Measurements from ENCODE around the gene BUD13. TPM values are rescaled to one million over a fixed set of nuclear protein-coding genes. Genes with fewer than 3 reads are reported as not detected.
A peak's percentile ranks its signal among the peaks of the same experiment; 100 is the strongest.

The BUD13 gene
- total and polyA plus RNA-seq, 9 of the 15 experiments (the other 6 are each of a cell fraction or from before 2014, with no cell fraction given), result 9.5 to 34.1 (median 27.1) TPM

DNA sequence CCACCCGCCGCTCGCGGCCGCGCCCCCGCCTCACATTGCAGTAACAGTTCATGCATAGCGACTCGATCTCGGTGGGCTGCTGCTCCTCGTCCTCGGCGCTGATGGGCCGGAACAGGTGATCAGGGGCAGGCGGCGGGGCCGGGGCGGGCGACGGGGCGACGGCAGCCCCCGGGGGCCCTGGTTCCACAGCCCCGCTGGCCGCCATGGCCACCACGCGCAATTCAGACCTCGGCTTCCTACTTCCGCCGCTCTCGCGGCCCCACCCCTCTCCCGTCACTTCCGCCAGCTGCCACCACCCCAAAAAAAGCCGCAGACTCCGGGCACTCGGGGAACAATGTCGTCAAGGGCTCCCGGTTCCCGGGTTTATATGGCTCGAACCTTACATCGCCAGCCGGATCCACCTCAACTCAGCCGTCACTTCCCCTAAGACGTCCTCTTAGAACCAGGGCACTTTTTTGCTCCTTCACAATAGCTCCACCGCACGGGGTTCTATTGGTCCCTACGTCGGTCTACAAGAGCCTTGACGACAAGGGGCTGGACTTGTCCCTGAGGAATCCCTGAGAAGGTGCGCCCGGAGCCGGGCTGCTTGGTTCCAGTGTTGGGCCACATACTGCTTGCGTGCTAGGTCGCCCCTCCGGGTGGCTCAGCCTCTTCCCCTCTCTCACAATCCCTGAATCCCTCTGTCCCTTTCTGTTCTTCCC lies 15.1 kb upstream of the BUD13 start, which contains the start of gene ZPR1 (continued):
- TF ChIP-seq SIN3A (IDR thresholded peaks at IDR 0.05; ENCODE audit: borderline replicate concordance in 2 of 2, control insufficient read depth in 1 of 2, low read depth in 2 of 2, low read length in 2 of 2), result peak; percentile 96
- no peak for TF ChIP-seq U2AF1 (optimal IDR thresholded peaks at IDR 0.05; ENCODE audit: low read depth, low read length)
- TF ChIP-seq ZNF551 (CRISPR knock-in tag; IDR thresholded peaks at IDR 0.05), result no peak
- TF ChIP-seq CC2D1A (IDR thresholded peaks at IDR 0.05), result 0 out of 2 replicates have a peak, but pooled peaks have one; percentile 18
- no peak for TF ChIP-seq CHD1 (IDR thresholded peaks at IDR 0.05; ENCODE audit: low read length)
- TF ChIP-seq EP300 (IDR thresholded peaks at IDR 0.05; ENCODE audit: low read length), result no peak
- no peak for TF ChIP-seq RBM17 (IDR thresholded peaks at IDR 0.05; ENCODE audit: borderline replicate concordance, low read depth, low read length)
- no peak for TF ChIP-seq ZSCAN29 (IDR thresholded peaks at IDR 0.05)
- TF ChIP-seq, protein P1, sequence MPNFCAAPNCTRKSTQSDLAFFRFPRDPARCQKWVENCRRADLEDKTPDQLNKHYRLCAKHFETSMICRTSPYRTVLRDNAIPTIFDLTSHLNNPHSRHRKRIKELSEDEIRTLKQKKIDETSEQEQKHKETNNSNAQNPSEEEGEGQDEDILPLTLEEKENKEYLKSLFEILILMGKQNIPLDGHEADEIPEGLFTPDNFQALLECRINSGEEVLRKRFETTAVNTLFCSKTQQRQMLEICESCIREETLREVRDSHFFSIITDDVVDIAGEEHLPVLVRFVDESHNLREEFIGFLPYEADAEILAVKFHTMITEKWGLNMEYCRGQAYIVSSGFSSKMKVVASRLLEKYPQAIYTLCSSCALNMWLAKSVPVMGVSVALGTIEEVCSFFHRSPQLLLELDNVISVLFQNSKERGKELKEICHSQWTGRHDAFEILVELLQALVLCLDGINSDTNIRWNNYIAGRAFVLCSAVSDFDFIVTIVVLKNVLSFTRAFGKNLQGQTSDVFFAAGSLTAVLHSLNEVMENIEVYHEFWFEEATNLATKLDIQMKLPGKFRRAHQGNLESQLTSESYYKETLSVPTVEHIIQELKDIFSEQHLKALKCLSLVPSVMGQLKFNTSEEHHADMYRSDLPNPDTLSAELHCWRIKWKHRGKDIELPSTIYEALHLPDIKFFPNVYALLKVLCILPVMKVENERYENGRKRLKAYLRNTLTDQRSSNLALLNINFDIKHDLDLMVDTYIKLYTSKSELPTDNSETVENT (CRISPR knock-in tag; IDR thresholded peaks at IDR 0.05), result no peak
- TF ChIP-seq, protein P2, sequence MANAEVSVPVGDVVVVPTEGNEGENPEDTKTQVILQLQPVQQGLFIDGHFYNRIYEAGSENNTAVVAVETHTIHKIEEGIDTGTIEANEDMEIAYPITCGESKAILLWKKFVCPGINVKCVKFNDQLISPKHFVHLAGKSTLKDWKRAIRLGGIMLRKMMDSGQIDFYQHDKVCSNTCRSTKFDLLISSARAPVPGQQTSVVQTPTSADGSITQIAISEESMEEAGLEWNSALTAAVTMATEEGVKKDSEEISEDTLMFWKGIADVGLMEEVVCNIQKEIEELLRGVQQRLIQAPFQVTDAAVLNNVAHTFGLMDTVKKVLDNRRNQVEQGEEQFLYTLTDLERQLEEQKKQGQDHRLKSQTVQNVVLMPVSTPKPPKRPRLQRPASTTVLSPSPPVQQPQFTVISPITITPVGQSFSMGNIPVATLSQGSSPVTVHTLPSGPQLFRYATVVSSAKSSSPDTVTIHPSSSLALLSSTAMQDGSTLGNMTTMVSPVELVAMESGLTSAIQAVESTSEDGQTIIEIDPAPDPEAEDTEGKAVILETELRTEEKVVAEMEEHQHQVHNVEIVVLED (CRISPR knock-in tag; IDR thresholded peaks at IDR 0.05), result no peak
- TF ChIP-seq, protein P3, sequence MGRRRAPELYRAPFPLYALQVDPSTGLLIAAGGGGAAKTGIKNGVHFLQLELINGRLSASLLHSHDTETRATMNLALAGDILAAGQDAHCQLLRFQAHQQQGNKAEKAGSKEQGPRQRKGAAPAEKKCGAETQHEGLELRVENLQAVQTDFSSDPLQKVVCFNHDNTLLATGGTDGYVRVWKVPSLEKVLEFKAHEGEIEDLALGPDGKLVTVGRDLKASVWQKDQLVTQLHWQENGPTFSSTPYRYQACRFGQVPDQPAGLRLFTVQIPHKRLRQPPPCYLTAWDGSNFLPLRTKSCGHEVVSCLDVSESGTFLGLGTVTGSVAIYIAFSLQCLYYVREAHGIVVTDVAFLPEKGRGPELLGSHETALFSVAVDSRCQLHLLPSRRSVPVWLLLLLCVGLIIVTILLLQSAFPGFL (CRISPR knock-in tag; IDR thresholded peaks at IDR 0.05), result 0 out of 2 replicates have a peak, but pooled peaks have one; percentile 47
